Brain pericyte (primary cell): Measurements from ENCODE around the gene KLF1.
A peak's percentile ranks its signal among the peaks of the same experiment; 100 is the strongest.
"Not testable (repeated sequence)": the region's sequence is repeated elsewhere in the genome, so short reads cannot be mapped to it uniquely, and the experiment has no call there.

Experiments used
- DNase-seq: peaks from one replicate; pipeline ENCODE4 v3.0.0-alpha.2; 2012; ENCODE audit warnings: low read depth, low spot score

The KLF1 gene

GRCh38 chr19:12890787-12891552 is 4.0 kb upstream of the KLF1 start, which contains the start of gene GCDH:
Gene GCDH, plus strand, starts transcription at chr19:12891160. Its CDS starts 145 bp downstream, at chr19:12891305.
- peak; percentile 91 for DNase-seq

GRCh38 chr19:12890299-12890786 is 3.3 kb upstream of the KLF1 start:
- not testable (repeated sequence) for DNase-seq

GRCh38 chr19:12888006-12888603 is 1.1 kb upstream of the KLF1 start:
- DNase-seq = no peak

GRCh38 chr19:12886651-12886968 is 391 bp downstream of the KLF1 start:
- no peak for DNase-seq

GRCh38 chr19:12885749-12886650 is 1.0 kb downstream of the KLF1 start:
- no peak for DNase-seq

GRCh38 chr19:12884926-12885748 is 1.9 kb downstream of the KLF1 start:
- no peak for DNase-seq

- DNase-seq = no peak
These were observed 2.4 kb downstream of the KLF1 start for GRCh38 chr19:12884627-12884925.

- DNase-seq = no peak
These were observed 2.8 kb downstream of the KLF1 start for GRCh38 chr19:12884202-12884601.

- DNase-seq = no peak
These were observed 4.4 kb downstream of the KLF1 start for GRCh38 chr19:12882589-12882988.

- peak; percentile 26 for DNase-seq
These were observed 5.7 kb downstream of the KLF1 start, which contains the start of gene DNASE2 for GRCh38 chr19:12881172-12881808. Gene DNASE2, minus strand, starts transcription at chr19:12881449. Its CDS starts 74 bp downstream, at chr19:12881375.

GRCh38 chr19:12880551-12881171 is 6.3 kb downstream of the KLF1 start:
- no peak for DNase-seq

- no peak for DNase-seq
These were observed 11.9 kb downstream of the KLF1 start for GRCh38 chr19:12875086-12875485.

GRCh38 chr19:12873891-12874745 is 12.9 kb downstream of the KLF1 start:
- no peak for DNase-seq

- DNase-seq = no peak
These were observed 13.8 kb downstream of the KLF1 start for GRCh38 chr19:12872941-12873890.

- DNase-seq = no peak
These were observed 14.7 kb downstream of the KLF1 start for GRCh38 chr19:12872255-12872654.

GRCh38 chr19:12871681-12872080 is 15.3 kb downstream of the KLF1 start:
- DNase-seq = no peak

GRCh38 chr19:12868540-12869112 is 18.4 kb downstream of the KLF1 start:
- DNase-seq = no peak
